ENCODE measurements around the gene COL25A1.
"Not testable (repeated sequence)": the region's sequence is repeated elsewhere in the genome, so short reads cannot be mapped to it uniquely, and the experiment has no call there.

The COL25A1 gene

GRCh38 chr4:108874806-108875205, 427.7 kb downstream of the COL25A1 start:
- Histone ChIP-seq H3K36me3 (ENCODE audit: control insufficient read depth in 1 of 2, insufficient read depth in 2 of 2, low read length in 2 of 2) (no peaks in the 10 kb centered on the region), H3K9ac (ENCODE audit: low read depth in 1 of 2, low read length in 2 of 2) (no peak overlapping the region)

GRCh38 chr4:108869970-108870369, 432.5 kb downstream of the COL25A1 start:
- H3K9ac ChIP-seq (ENCODE audit: low read depth in 1 of 2, low read length in 2 of 2); H3K4me1 ChIP-seq (ENCODE audit: control insufficient read depth in 1 of 2, insufficient read depth in 2 of 2, low read length in 2 of 2); H3K27me3 ChIP-seq (ENCODE audit: control insufficient read depth in 1 of 2, insufficient read depth in 2 of 2, low read length in 2 of 2); H3K36me3 ChIP-seq (ENCODE audit: control insufficient read depth in 1 of 2, insufficient read depth in 2 of 2, low read length in 2 of 2); H3K27ac ChIP-seq (ENCODE audit: low read depth, low read length); H3K4me3 ChIP-seq (ENCODE audit: low read depth in 1 of 2, low read length in 2 of 2); H3K9me3 ChIP-seq (ENCODE audit: control insufficient read depth in 1 of 2, low read length in 2 of 2): not testable (repeated sequence)

More at GRCh38 chr4:108874806-108875205, 427.7 kb downstream of the COL25A1 start:
- no peak overlapping the region for H3K4me3 ChIP-seq (ENCODE audit: low read depth in 1 of 2, low read length in 2 of 2)
- no peaks in the 10 kb centered on the region for H3K4me1 ChIP-seq (ENCODE audit: control insufficient read depth in 1 of 2, insufficient read depth in 2 of 2, low read length in 2 of 2)
- no peaks in the 10 kb centered on the region for H3K27me3 ChIP-seq (ENCODE audit: control insufficient read depth in 1 of 2, insufficient read depth in 2 of 2, low read length in 2 of 2)
- H3K27ac ChIP-seq (ENCODE audit: low read depth, low read length), result no peak overlapping the region
- H3K9me3 ChIP-seq (ENCODE audit: control insufficient read depth in 1 of 2, low read length in 2 of 2), result no peaks in the 10 kb centered on the region

DNA sequence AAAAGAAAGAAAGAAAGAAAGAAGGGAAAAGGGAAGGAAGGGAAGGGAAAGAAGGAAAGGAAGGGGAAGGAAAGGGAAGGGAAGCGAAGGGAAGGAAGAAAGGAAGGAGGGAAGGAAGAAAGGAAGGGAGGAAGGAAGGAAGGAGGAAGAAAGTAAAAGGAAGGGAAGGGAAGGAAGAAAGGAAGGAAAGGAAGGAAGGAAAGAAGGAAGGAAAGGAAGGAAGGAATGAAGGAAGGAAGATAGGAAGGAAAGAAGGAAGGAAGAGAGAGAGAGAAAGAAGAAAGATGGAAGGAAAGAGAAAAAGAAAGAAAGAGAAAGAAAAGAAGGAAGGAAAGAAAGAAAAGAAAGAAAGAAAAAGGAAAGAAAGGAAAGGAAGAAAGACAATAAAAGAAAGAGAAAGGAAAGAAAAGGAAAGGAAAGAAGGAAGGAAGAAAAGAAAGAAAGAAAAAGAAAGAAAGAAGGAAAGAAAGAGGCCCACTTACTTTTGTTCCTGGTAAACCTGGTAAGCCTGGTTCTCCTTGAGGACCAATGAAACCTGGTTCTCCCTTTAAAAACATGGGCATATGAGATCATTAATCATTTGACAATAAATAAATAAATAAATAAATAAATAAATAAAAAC, 433.7 kb downstream of the COL25A1 start:
- H3K4me1 ChIP-seq (ENCODE audit: control insufficient read depth in 1 of 2, insufficient read depth in 2 of 2, low read length in 2 of 2), result no peaks in the 10 kb centered on the region
- no peak overlapping the region for H3K27ac ChIP-seq (ENCODE audit: low read depth, low read length)
- H3K27me3 ChIP-seq (ENCODE audit: control insufficient read depth in 1 of 2, insufficient read depth in 2 of 2, low read length in 2 of 2), result no peaks in the 10 kb centered on the region

DNA sequence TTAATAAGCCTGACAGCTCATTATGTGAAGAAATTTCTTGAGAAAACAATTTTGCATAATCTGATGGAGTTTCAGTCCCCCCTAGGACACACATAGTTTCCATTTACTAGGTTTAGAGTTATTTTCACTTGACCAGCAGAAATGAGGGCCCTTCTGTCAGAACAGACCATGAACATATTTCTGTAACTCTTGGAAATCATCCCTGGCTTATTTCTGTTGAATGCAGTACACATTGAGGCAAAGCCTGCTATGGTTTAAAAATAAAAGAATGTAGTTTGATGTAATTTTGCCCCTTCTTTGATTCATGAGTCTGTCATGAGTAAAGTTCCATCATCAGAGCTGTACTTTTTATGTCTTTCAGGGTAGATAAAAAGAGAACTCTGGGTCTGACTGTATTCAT, 435.0 kb downstream of the COL25A1 start:
- Histone ChIP-seq H3K9ac (ENCODE audit: low read depth in 1 of 2, low read length in 2 of 2) (no peak overlapping the region), H3K36me3 (ENCODE audit: control insufficient read depth in 1 of 2, insufficient read depth in 2 of 2, low read length in 2 of 2) (no peaks in the 10 kb centered on the region), H3K27me3 (ENCODE audit: control insufficient read depth in 1 of 2, insufficient read depth in 2 of 2, low read length in 2 of 2) (no peaks in the 10 kb centered on the region), H3K27ac (ENCODE audit: low read depth, low read length) (no peak overlapping the region), H3K9me3 (ENCODE audit: control insufficient read depth in 1 of 2, low read length in 2 of 2) (no peaks in the 10 kb centered on the region), H3K4me3 (ENCODE audit: low read depth in 1 of 2, low read length in 2 of 2) (no peak overlapping the region), H3K4me1 (ENCODE audit: control insufficient read depth in 1 of 2, insufficient read depth in 2 of 2, low read length in 2 of 2) (no peaks in the 10 kb centered on the region)

More for the DNA sequence above, 433.7 kb downstream of the COL25A1 start:
- Histone ChIP-seq H3K9ac (ENCODE audit: low read depth in 1 of 2, low read length in 2 of 2) (no peak overlapping the region), H3K9me3 (ENCODE audit: control insufficient read depth in 1 of 2, low read length in 2 of 2) (no peaks in the 10 kb centered on the region), H3K36me3 (ENCODE audit: control insufficient read depth in 1 of 2, insufficient read depth in 2 of 2, low read length in 2 of 2) (no peaks in the 10 kb centered on the region), H3K4me3 (ENCODE audit: low read depth in 1 of 2, low read length in 2 of 2) (no peak overlapping the region)

- Histone ChIP-seq H3K9me3 (ENCODE audit: control insufficient read depth in 1 of 2, low read length in 2 of 2) (no peaks in the 10 kb centered on the region), H3K4me3 (ENCODE audit: low read depth in 1 of 2, low read length in 2 of 2) (no peak overlapping the region), H3K27me3 (ENCODE audit: control insufficient read depth in 1 of 2, insufficient read depth in 2 of 2, low read length in 2 of 2) (no peaks in the 10 kb centered on the region), H3K4me1 (ENCODE audit: control insufficient read depth in 1 of 2, insufficient read depth in 2 of 2, low read length in 2 of 2) (no peaks in the 10 kb centered on the region), H3K36me3 (ENCODE audit: control insufficient read depth in 1 of 2, insufficient read depth in 2 of 2, low read length in 2 of 2) (no peaks in the 10 kb centered on the region), H3K27ac (ENCODE audit: low read depth, low read length) (no peak overlapping the region), H3K9ac (ENCODE audit: low read depth in 1 of 2, low read length in 2 of 2) (no peak overlapping the region)
These were observed 441.1 kb downstream of the COL25A1 start for GRCh38 chr4:108861334-108861733.

GRCh38 chr4:108854786-108855185, 447.7 kb downstream of the COL25A1 start:
- H3K4me3 ChIP-seq (ENCODE audit: low read depth in 1 of 2, low read length in 2 of 2), result no peak overlapping the region
- H3K9me3 ChIP-seq (ENCODE audit: control insufficient read depth in 1 of 2, low read length in 2 of 2), result no peaks in the 10 kb centered on the region
- H3K27ac ChIP-seq (ENCODE audit: low read depth, low read length), result no peak overlapping the region
- no peaks in the 10 kb centered on the region for H3K27me3 ChIP-seq (ENCODE audit: control insufficient read depth in 1 of 2, insufficient read depth in 2 of 2, low read length in 2 of 2)
- no peaks in the 10 kb centered on the region for H3K36me3 ChIP-seq (ENCODE audit: control insufficient read depth in 1 of 2, insufficient read depth in 2 of 2, low read length in 2 of 2)
- no peaks in the 10 kb centered on the region for H3K4me1 ChIP-seq (ENCODE audit: control insufficient read depth in 1 of 2, insufficient read depth in 2 of 2, low read length in 2 of 2)
- no peak overlapping the region for H3K9ac ChIP-seq (ENCODE audit: low read depth in 1 of 2, low read length in 2 of 2)

DNA sequence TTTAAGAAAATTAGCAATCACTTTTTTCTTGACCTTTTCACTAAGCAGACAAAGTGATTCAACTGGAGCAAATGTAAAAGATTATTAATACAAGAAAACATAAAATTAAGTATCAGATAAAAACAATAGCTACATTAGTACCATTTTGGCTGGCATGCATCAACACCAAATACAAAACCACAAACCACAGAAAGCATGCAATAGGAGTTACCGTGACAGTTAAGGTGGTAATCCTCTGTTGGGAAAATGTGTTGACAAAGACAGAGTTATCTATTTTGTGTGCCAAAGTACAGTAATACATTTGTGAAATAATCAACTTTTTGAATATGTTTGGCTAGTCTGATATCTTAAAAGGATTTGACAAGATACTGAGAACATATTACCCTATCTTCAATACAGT, 449.8 kb downstream of the COL25A1 start:
- Histone ChIP-seq H3K27ac (ENCODE audit: low read depth, low read length) (no peak overlapping the region), H3K9me3 (ENCODE audit: control insufficient read depth in 1 of 2, low read length in 2 of 2) (no peaks in the 10 kb centered on the region), H3K36me3 (ENCODE audit: control insufficient read depth in 1 of 2, insufficient read depth in 2 of 2, low read length in 2 of 2) (no peaks in the 10 kb centered on the region), H3K27me3 (ENCODE audit: control insufficient read depth in 1 of 2, insufficient read depth in 2 of 2, low read length in 2 of 2) (no peaks in the 10 kb centered on the region), H3K9ac (ENCODE audit: low read depth in 1 of 2, low read length in 2 of 2) (no peak overlapping the region), H3K4me1 (ENCODE audit: control insufficient read depth in 1 of 2, insufficient read depth in 2 of 2, low read length in 2 of 2) (no peaks in the 10 kb centered on the region), H3K4me3 (ENCODE audit: low read depth in 1 of 2, low read length in 2 of 2) (no peak overlapping the region)

DNA sequence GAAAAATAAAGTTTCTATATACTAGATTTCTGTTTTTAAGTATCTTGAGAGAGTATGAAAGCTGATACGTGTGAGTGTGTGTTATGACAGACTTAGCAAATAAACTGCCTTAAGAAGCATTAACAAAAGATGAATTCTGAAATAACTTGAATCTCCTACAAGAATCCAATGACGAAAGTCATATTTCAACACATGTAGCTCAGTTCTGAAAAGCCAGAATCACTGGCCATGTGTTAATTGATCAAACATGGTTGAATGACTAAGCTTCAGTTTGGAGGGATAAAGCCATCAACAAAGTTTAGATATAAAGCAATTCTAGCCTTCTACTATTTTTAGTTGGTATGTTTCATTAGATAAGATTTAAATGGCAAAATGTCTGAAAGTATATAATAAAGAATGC, 451.1 kb downstream of the COL25A1 start:
- Histone ChIP-seq H3K36me3 (ENCODE audit: control insufficient read depth in 1 of 2, insufficient read depth in 2 of 2, low read length in 2 of 2) (no peaks in the 10 kb centered on the region), H3K27me3 (ENCODE audit: control insufficient read depth in 1 of 2, insufficient read depth in 2 of 2, low read length in 2 of 2) (no peaks in the 10 kb centered on the region), H3K4me3 (ENCODE audit: low read depth in 1 of 2, low read length in 2 of 2) (no peak overlapping the region), H3K27ac (ENCODE audit: low read depth, low read length) (no peak overlapping the region), H3K4me1 (ENCODE audit: control insufficient read depth in 1 of 2, insufficient read depth in 2 of 2, low read length in 2 of 2) (no peaks in the 10 kb centered on the region), H3K9me3 (ENCODE audit: control insufficient read depth in 1 of 2, low read length in 2 of 2) (no peaks in the 10 kb centered on the region), H3K9ac (ENCODE audit: low read depth in 1 of 2, low read length in 2 of 2) (no peak overlapping the region)

GRCh38 chr4:108850219-108850649, 452.2 kb downstream of the COL25A1 start:
- Histone ChIP-seq H3K36me3 (ENCODE audit: control insufficient read depth in 1 of 2, insufficient read depth in 2 of 2, low read length in 2 of 2) (no peaks in the 10 kb centered on the region), H3K4me3 (ENCODE audit: low read depth in 1 of 2, low read length in 2 of 2) (no peak overlapping the region), H3K27me3 (ENCODE audit: control insufficient read depth in 1 of 2, insufficient read depth in 2 of 2, low read length in 2 of 2) (no peaks in the 10 kb centered on the region), H3K27ac (ENCODE audit: low read depth, low read length) (no peak overlapping the region), H3K9ac (ENCODE audit: low read depth in 1 of 2, low read length in 2 of 2) (no peak overlapping the region), H3K9me3 (ENCODE audit: control insufficient read depth in 1 of 2, low read length in 2 of 2) (no peaks in the 10 kb centered on the region), H3K4me1 (ENCODE audit: control insufficient read depth in 1 of 2, insufficient read depth in 2 of 2, low read length in 2 of 2) (no peaks in the 10 kb centered on the region)

- H3K27me3 ChIP-seq (ENCODE audit: control insufficient read depth in 1 of 2, insufficient read depth in 2 of 2, low read length in 2 of 2), result no peaks in the 10 kb centered on the region
- no peak overlapping the region for H3K9ac ChIP-seq (ENCODE audit: low read depth in 1 of 2, low read length in 2 of 2)
- no peaks in the 10 kb centered on the region for H3K9me3 ChIP-seq (ENCODE audit: control insufficient read depth in 1 of 2, low read length in 2 of 2)
- H3K27ac ChIP-seq (ENCODE audit: low read depth, low read length), result no peak overlapping the region
- no peaks in the 10 kb centered on the region for H3K36me3 ChIP-seq (ENCODE audit: control insufficient read depth in 1 of 2, insufficient read depth in 2 of 2, low read length in 2 of 2)
- no peak overlapping the region for H3K4me3 ChIP-seq (ENCODE audit: low read depth in 1 of 2, low read length in 2 of 2)
- no peaks in the 10 kb centered on the region for H3K4me1 ChIP-seq (ENCODE audit: control insufficient read depth in 1 of 2, insufficient read depth in 2 of 2, low read length in 2 of 2)
These were observed 452.8 kb downstream of the COL25A1 start for GRCh38 chr4:108849611-108850168.
